H9 (cell line): Measurements from ENCODE around the gene GLRA1. TPM values are rescaled to one million over a fixed set of nuclear protein-coding genes. Genes with fewer than 3 reads are reported as not detected.

Source experiments
- DNase-seq: peaks from one replicate; pipeline ENCODE4 v3.0.0-alpha.2; 2017
- H2AFZ ChIP-seq: one replicate; pipeline ENCODE4 v1.6.1; 2013; ENCODE audit warnings: mild to moderate bottlenecking, low read length, control low read depth, moderate library complexity
- H2AK5ac ChIP-seq: 2 replicates; pipeline ENCODE4 v1.6.1; 2013; ENCODE audit warnings: low read length, control low read depth, mixed read lengths; ENCODE audit not compliant: insufficient read length
- H2BK120ac ChIP-seq: one replicate; pipeline ENCODE4 v1.6.1; 2013; ENCODE audit warnings: low read depth, mild to moderate bottlenecking, low read length, control low read depth, inconsistent platforms; ENCODE audit not compliant: poor library complexity, severe bottlenecking
- H2BK12ac ChIP-seq: 2 replicates; pipeline ENCODE4 v1.6.1; 2013; ENCODE audit warnings: low read length, control low read depth, mixed read lengths, low read depth; ENCODE audit not compliant: insufficient read length
- H2BK15ac ChIP-seq: 2 replicates; pipeline ENCODE4 v1.6.1; 2013; ENCODE audit warnings: low read depth, low read length, control low read depth
- H2BK20ac ChIP-seq: one replicate; pipeline ENCODE4 v1.6.1; 2013; ENCODE audit warnings: low read depth, mild to moderate bottlenecking, low read length, control low read depth, inconsistent platforms; ENCODE audit not compliant: poor library complexity, severe bottlenecking
- H2BK5ac ChIP-seq: 2 replicates; pipeline ENCODE4 v1.6.1; 2013; ENCODE audit warnings: low read length, control low read depth, mixed read lengths; ENCODE audit not compliant: insufficient read length
- H3K14ac ChIP-seq: 2 replicates; pipeline ENCODE4 v1.6.1; 2013; ENCODE audit warnings: low read length, control low read depth; ENCODE audit not compliant: insufficient read depth
- H3K18ac ChIP-seq: 2 replicates; pipeline ENCODE4 v1.6.1; 2013; ENCODE audit warnings: low read depth, mild to moderate bottlenecking, mixed read lengths, low read length, control low read depth; ENCODE audit not compliant: insufficient read length
- H3K23ac ChIP-seq: 2 replicates; pipeline ENCODE4 v1.6.1; 2013; ENCODE audit warnings: low read length, control low read depth, mixed read lengths, low read depth; ENCODE audit not compliant: insufficient read length
- H3K23me2 ChIP-seq: 2 replicates; pipeline ENCODE4 v1.6.1; 2013; ENCODE audit warnings: low read depth, mild to moderate bottlenecking, mixed read lengths, low read length, control low read depth; ENCODE audit not compliant: insufficient read length, poor library complexity, severe bottlenecking
- H3K27ac ChIP-seq: 2 replicates; pipeline ENCODE4 v1.5.1; 2013; ENCODE audit warnings: low read length, control low read depth, mixed read lengths, low read depth; ENCODE audit not compliant: insufficient read length
- H3K27me3 ChIP-seq: 2 replicates; pipeline ENCODE4 v1.6.1; 2013; ENCODE audit warnings: low read length, control low read depth, inconsistent platforms; ENCODE audit not compliant: insufficient read depth
- H3K4ac ChIP-seq: 2 replicates; pipeline ENCODE4 v1.6.1; 2013; ENCODE audit warnings: low read depth, mild to moderate bottlenecking, control low read depth, inconsistent platforms, low read length, moderate library complexity
- H3K4me1 ChIP-seq: 2 replicates; pipeline ENCODE4 v1.6.1; 2013; ENCODE audit warnings: low read length, control low read depth, inconsistent platforms; ENCODE audit not compliant: insufficient read depth
- H3K4me2 ChIP-seq: 2 replicates; pipeline ENCODE4 v1.6.1; 2013; ENCODE audit warnings: low read length, control low read depth, mixed read lengths; ENCODE audit not compliant: insufficient read length, insufficient read depth
- H3K56ac ChIP-seq: 2 replicates; pipeline ENCODE4 v1.6.1; 2013; ENCODE audit warnings: low read depth, mild to moderate bottlenecking, mixed read lengths, low read length, control low read depth; ENCODE audit not compliant: insufficient read length
- H3K79me1 ChIP-seq: 2 replicates; pipeline ENCODE4 v1.6.1; 2013; ENCODE audit warnings: low read depth, mild to moderate bottlenecking, moderate library complexity, low read length, control low read depth, inconsistent platforms; ENCODE audit not compliant: insufficient read depth, poor library complexity, severe bottlenecking
- H3K79me2 ChIP-seq: 2 replicates; pipeline ENCODE4 v1.6.1; 2013; ENCODE audit warnings: low read length, control low read depth, inconsistent platforms; ENCODE audit not compliant: insufficient read depth
- H3K9ac ChIP-seq: 2 replicates; pipeline ENCODE4 v1.6.1; 2013; ENCODE audit warnings: low read length, control low read depth, mixed read lengths; ENCODE audit not compliant: insufficient read length; ENCODE audit errors: extremely low read depth
- H3K9me3 ChIP-seq: one replicate; pipeline ENCODE4 v1.6.1; 2013; ENCODE audit warnings: low read depth, low read length, inconsistent platforms; ENCODE audit not compliant: control insufficient read depth
- H3T11ph ChIP-seq: one replicate; pipeline ENCODE4 v1.6.1; 2013; ENCODE audit warnings: mild to moderate bottlenecking, low read length, control low read depth, inconsistent platforms
- H4K20me1 ChIP-seq: one replicate; pipeline ENCODE4 v1.6.1; 2013; ENCODE audit not compliant: control insufficient read depth, insufficient read length, insufficient read depth
- H4K5ac ChIP-seq: 2 replicates; pipeline ENCODE4 v1.6.1; 2013; ENCODE audit warnings: low read depth, mild to moderate bottlenecking, mixed read lengths, low read length, control low read depth; ENCODE audit not compliant: insufficient read length
- H4K8ac ChIP-seq: replicated peaks from 2 replicates; pipeline ENCODE4 v1.6.1; 2013; ENCODE audit warnings: low read length, control low read depth, mixed read lengths, low read depth; ENCODE audit not compliant: insufficient read length
- H4K91ac ChIP-seq: 2 replicates; pipeline ENCODE4 v1.6.1; 2013; ENCODE audit warnings: low read depth, mild to moderate bottlenecking, moderate library complexity, mixed read lengths, low read length, control low read depth; ENCODE audit not compliant: insufficient read length
- H3K27ac Mint-ChIP-seq, 3 experiments: 2 replicates in 2 of 3; 3 replicates in 1 of 3; pipeline ENCODE4 v1.8.0; 2020 to 2021; ENCODE audit warnings: mixed read lengths in 3 of 3, mild to moderate bottlenecking in 1 of 3, moderate library complexity in 1 of 3
- H3K27me3 Mint-ChIP-seq: 2 replicates; pipeline ENCODE4 v1.8.0; 2021; ENCODE audit warnings: low read depth, mild to moderate bottlenecking, moderate library complexity, mixed read lengths
- H3K36me3 Mint-ChIP-seq, 3 experiments: 2 replicates in 2 of 3; 3 replicates in 1 of 3; pipeline ENCODE4 v1.8.0; 2020 to 2021; ENCODE audit warnings: low read depth in 3 of 3, mixed read lengths in 3 of 3; ENCODE audit not compliant: insufficient read depth in 1 of 3
- H3K4me1 Mint-ChIP-seq, 2 experiments: 2 replicates each; pipeline ENCODE4 v1.8.0; 2020; ENCODE audit warnings: mixed read lengths in 2 of 2
- H3K4me3 Mint-ChIP-seq, 2 experiments: 2 replicates in 1 of 2; 3 replicates in 1 of 2; pipeline ENCODE4 v1.8.0; 2020 to 2021; ENCODE audit warnings: mild to moderate bottlenecking in 2 of 2, mixed read lengths in 2 of 2, moderate library complexity in 1 of 2
- H3K9me3 Mint-ChIP-seq, 2 experiments: 2 replicates in 1 of 2; 3 replicates in 1 of 2; pipeline ENCODE4 v1.8.0; 2020; ENCODE audit warnings: mild to moderate bottlenecking in 2 of 2, mixed read lengths in 2 of 2, moderate library complexity in 1 of 2
- WGBS: extraction: QIAGEN DNeasy Blood & Tissue Kit; methylation state at CpG from one replicate; pipeline ENCODE4 v1.1.7; 2013; ENCODE audit warnings: missing lambda C conversion rate, low lambda C conversion rate, mixed read lengths; ENCODE audit not compliant: insufficient read length; ENCODE audit errors: extremely low coverage; 5-methylcytosine and 5-hydroxymethylcytosine counted together
- total RNA-seq: library from RNA; stranded (reverse); gene quantifications from 2 replicates; pipeline ENCODE4 v1.2.1, GENCODE V29; 2021
- TF ChIP-seq, protein P1 (sequence below): fragments of 200-600 bp; sonication (generic); conservative IDR thresholded peaks from 3 replicates; pipeline ENCODE4 v1.8.0; 2021; ENCODE audit warnings: antibody characterized with exemption, mild to moderate bottlenecking

GLRA1 gene
- total RNA-seq, 1 experiment from 2014 or later = not detected

DNA sequence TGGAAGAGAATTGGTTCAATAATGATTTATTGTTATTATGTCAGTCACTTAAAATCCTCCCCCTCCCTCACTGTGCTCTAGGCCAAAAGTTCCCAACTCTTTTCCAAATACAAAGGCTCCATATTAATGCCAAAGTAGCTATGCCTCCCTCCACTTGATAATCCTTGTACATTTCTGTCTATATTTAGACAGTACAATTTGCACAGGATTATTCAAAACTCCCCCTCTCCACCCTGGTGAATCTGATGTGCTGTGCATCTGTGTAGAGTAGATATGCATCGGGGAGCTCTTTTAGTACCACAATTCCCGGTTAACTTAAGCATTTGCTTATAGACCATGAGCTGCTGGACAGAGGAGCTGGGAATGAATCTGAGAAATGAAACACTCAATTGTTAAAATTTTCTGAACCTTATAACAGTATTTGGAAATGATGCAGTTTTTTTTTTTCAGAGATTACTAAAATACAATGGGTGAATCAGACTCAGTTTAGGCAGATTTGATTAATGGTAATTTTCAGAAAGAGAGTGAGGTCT is 27.6 kb downstream of the GLRA1 start:
- H3K9ac ChIP-seq = no peak overlapping the region
- Mint-ChIP-seq H3K4me1 (peaks cover 11 to 14% of the 10 kb centered on the region in 2 experiments), H3K27ac (no peak overlapping the region), H3K27me3 (peaks cover 67% of the 10 kb centered on the region), H3K4me3 (no peak overlapping the region), H3K36me3 (no peaks in the 10 kb centered on the region), H3K9me3 (no peaks in the 10 kb centered on the region; a peak in 1 of 5 replicates)
- no peaks in the 10 kb centered on the region for H3K79me2 ChIP-seq
- H3K14ac ChIP-seq = no peak overlapping the region
- WGBS = no CpG with 5 or more reads among the region's 2 CpGs
- H3T11ph ChIP-seq = no peak overlapping the region
- DNase-seq = no peak
- no peak overlapping the region for H3K4me2 ChIP-seq
- no peak overlapping the region for H2AFZ ChIP-seq
- H4K5ac ChIP-seq = no peak overlapping the region
- no peak overlapping the region for H3K18ac ChIP-seq
- no peak overlapping the region for H2BK120ac ChIP-seq
- no peak overlapping the region for H4K8ac ChIP-seq
- H3K4me1 ChIP-seq = no peaks in the 10 kb centered on the region
- H4K91ac ChIP-seq = no peak overlapping the region
- no peaks in the 10 kb centered on the region for H3K23me2 ChIP-seq
- H2BK20ac ChIP-seq = no peak overlapping the region
- H4K20me1 ChIP-seq = no peaks in the 10 kb centered on the region
- no peaks in the 10 kb centered on the region for H3K79me1 ChIP-seq
- H3K27ac ChIP-seq = no peak overlapping the region
- no peak overlapping the region for H2AK5ac ChIP-seq
- no peak overlapping the region for H2BK5ac ChIP-seq
- peaks cover 33% of the 10 kb centered on the region for H3K27me3 ChIP-seq
- no peak overlapping the region for H2BK12ac ChIP-seq
- H3K9me3 ChIP-seq = no peaks in the 10 kb centered on the region
- TF ChIP-seq, protein P1, sequence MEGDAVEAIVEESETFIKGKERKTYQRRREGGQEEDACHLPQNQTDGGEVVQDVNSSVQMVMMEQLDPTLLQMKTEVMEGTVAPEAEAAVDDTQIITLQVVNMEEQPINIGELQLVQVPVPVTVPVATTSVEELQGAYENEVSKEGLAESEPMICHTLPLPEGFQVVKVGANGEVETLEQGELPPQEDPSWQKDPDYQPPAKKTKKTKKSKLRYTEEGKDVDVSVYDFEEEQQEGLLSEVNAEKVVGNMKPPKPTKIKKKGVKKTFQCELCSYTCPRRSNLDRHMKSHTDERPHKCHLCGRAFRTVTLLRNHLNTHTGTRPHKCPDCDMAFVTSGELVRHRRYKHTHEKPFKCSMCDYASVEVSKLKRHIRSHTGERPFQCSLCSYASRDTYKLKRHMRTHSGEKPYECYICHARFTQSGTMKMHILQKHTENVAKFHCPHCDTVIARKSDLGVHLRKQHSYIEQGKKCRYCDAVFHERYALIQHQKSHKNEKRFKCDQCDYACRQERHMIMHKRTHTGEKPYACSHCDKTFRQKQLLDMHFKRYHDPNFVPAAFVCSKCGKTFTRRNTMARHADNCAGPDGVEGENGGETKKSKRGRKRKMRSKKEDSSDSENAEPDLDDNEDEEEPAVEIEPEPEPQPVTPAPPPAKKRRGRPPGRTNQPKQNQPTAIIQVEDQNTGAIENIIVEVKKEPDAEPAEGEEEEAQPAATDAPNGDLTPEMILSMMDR = no peak
- no peak overlapping the region for H3K23ac ChIP-seq
- H3K4ac ChIP-seq = no peak overlapping the region
- no peak overlapping the region for H2BK15ac ChIP-seq
- H3K56ac ChIP-seq = no peak overlapping the region
